ENCODE measurements around the gene QSOX1. TPM values are rescaled to one million over a fixed set of nuclear protein-coding genes. Genes with fewer than 3 reads are reported as not detected.

QSOX1 gene
- total RNA-seq, 1 donor from 2014 or later, result 285 TPM

DNA sequence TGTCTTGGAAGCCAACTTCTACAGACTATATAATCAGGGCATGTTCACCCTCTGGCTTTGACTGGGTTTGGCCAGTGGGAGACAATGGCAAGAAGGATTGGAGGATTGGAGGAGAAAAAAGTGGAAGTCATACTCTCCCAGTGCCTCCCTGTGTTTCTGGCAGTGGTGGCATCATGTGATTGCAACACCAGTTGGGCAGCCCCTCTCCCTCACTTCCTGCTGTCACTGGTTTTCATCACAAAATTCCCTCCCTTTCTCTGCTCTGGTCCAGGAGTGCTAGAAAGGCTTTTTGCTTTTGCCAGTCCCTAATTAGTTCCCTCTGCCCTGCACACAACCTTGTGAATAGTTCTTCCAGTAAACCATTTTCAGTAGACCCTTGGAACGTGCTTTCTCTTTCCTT is 3.7 kb upstream of the QSOX1 start:
- peak; percentile 40 for DNase-seq (ENCODE audit: low spot score)

DNA sequence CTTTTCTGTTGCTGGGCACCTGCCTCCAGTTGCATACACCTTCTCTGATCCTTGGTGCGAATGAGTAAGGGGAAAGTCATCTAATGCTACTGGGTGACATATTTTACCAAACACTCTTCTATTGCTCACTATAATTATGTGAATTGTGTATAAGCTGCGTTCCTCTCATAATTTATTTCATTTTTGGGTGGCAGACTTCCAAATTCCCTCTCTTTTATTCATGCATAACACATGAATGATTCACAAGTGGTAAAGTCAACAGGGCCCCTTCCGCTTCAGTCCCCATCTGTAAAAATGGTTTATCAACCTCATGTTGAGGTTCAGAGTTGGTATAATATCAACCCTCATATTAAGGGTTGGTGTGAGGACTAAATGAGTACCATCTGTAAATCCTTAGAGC is 3.2 kb upstream of the QSOX1 start:
- peak; percentile 33 for DNase-seq (ENCODE audit: low spot score)

DNA sequence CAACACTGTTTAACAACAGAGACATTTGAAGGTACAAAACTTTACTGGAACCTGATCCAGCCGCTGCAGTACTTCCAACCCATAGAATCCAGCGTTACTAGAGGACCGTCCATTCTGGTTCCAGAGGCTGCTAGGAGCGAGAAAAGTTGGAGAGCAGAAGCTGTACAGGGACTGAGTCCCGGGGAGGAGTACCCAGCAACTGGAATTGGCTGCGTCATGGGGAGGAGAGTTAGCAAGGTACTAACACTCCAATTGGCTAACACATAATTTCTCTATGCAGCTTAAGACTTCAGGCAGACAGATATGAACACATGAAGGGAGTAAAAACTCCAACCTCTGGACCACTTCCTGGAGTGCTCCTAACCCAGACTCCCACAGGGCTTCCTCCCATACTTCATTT is 2.1 kb upstream of the QSOX1 start:
- peak; percentile 20 for DNase-seq (ENCODE audit: low spot score)

DNA sequence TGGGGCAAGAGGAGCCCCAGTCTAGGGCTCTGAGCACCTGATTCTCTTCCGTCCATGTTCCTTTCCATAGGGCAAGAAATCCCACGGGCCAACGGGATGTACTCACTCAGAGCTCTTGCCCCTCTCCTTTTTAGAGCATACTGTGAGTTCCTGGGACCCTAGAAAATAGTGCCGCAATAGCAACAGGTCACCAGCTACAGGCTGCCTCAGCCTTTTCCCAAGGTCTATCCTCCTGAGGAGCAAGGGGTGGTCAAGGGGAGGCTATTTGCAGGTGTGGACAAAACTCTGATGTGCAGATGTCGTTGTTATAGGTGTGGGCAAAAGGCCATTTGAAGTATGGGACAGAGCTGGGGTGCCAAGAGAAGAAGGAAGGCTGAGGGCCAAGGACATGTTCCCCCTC is 1.6 kb upstream of the QSOX1 start:
- DNase-seq (ENCODE audit: low spot score), result peak; percentile 33

DNA sequence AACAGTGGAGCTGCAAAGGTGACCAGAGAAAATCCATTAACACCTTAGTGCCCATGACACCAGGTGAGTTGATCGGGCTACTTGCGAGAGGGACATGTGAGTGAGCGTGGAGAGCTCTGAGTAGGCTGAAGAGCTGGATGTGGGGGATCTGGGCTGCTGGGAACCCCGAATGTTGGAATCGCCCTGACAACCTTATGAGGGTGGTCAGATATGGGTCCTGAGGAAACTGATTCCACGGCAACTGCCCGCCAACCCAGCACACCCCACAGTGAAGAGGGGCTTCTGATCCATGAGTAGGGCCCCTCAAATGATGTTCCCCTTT is 705 bp upstream of the QSOX1 start:
- DNase-seq (ENCODE audit: low spot score), result no peak

DNA sequence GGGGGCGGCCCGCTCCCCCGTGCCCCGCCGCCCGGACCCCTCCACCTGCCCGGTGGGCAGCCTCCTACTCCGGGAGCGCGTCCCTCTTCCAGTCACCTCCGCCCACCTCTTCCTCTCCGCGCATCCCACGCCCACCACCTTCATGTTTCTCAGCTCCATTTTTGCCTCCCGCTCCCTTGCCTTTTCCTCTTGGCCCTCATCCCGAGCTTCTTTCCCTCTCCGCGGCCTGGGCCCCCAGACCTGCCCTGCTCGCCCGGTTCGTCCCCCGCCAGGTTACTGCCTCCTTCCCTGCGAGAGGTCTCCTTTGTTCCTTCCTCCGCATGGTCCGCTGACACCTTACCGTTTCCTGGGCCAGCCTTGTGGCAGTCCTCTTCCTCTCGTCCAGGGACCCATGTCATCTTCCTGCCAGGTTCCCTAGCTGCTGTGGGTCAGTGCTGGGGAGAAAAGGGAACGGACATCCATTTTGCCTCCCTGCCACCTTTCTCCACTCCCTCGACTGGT is 563 bp downstream of the QSOX1 start:
- DNase-seq (ENCODE audit: low spot score), result peak; percentile 51

DNA sequence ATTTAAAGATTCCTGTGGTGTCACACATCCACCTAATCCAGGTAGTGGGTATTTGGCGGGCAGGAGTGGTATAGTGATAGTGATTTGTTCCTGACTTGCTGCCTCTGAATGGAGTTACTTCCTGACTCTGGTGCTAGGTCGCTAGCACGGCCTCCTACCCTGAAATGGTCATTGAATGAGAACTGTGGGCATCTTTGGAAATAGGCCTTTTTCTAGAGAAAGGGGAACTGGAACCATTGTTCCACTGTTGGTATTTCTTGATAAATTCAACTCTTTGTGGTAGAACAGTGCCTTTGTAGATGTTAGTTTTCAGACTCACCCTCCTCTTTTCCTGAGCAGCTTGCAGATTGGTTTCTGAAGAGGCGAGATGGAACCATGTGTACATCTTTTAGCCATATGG is 1.5 kb downstream of the QSOX1 start:
- DNase-seq (ENCODE audit: low spot score), result peak; percentile 22

DNA sequence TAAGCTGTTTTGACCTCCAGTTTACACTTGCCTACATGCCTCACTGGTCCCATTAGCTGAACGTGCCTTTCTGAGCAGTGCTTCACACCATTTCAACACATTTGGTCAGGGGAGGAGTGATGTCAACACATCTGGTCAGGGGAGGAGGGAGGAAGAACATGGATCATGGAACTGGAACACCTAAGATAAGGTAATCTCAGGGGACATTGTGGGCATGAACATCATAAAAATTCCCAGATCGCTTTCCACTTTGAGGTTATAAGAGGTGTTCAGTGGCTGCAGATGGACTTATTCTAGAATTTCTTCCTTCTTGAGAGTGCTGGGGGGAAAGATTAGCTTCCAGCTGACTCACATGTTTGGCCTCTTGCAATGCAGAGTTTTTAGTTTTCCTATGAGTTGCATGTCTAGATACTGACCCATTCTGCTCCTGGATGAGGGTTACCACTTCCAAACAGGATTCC is 2.0 kb downstream of the QSOX1 start:
- DNase-seq (ENCODE audit: low spot score), result no peak

DNA sequence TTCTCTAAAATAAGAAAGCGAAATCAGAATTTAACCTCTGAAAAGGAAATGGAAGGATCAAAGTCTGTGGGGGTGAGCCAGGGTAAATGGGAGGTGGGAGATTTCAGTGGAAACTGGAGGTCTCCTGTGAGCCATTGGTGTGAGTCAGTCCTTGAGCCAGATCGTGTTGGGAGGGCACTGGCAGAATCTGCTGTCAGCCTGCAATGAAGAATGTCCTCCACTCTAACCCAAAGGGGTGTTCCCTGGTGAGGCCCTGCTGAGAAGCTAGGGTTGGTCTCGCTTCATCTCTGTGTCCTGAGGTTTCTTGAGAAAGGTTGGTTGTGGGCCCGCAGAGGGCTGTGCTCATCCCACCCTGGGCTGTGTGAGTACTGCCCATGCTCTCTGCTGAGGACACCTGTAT is 2.4 kb downstream of the QSOX1 start:
- DNase-seq (ENCODE audit: low spot score), result no peak

DNA sequence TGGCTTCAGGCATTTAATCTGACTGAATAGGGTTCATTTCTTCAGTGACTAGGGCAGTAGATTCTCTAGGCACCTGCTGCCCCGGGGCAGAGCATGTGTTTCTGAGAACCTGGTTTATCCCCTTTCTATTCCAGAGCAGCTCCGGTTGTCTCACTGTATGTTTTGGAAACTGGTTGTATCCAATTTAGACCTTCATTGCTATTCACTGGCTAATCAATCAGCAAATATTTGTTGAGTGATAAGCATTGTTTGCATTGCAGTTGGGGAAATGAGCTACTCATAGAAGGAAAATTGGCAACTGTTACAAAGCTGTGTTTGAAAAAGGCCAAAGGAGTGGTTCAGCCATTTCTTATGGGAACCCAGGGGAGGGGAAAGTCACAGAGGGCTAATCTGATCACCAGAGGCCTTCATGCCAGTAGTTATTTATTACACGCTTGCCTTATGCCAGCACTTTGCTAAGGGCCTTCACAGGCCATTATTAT is 2.9 kb downstream of the QSOX1 start:
- no peak for DNase-seq (ENCODE audit: low spot score)

DNA sequence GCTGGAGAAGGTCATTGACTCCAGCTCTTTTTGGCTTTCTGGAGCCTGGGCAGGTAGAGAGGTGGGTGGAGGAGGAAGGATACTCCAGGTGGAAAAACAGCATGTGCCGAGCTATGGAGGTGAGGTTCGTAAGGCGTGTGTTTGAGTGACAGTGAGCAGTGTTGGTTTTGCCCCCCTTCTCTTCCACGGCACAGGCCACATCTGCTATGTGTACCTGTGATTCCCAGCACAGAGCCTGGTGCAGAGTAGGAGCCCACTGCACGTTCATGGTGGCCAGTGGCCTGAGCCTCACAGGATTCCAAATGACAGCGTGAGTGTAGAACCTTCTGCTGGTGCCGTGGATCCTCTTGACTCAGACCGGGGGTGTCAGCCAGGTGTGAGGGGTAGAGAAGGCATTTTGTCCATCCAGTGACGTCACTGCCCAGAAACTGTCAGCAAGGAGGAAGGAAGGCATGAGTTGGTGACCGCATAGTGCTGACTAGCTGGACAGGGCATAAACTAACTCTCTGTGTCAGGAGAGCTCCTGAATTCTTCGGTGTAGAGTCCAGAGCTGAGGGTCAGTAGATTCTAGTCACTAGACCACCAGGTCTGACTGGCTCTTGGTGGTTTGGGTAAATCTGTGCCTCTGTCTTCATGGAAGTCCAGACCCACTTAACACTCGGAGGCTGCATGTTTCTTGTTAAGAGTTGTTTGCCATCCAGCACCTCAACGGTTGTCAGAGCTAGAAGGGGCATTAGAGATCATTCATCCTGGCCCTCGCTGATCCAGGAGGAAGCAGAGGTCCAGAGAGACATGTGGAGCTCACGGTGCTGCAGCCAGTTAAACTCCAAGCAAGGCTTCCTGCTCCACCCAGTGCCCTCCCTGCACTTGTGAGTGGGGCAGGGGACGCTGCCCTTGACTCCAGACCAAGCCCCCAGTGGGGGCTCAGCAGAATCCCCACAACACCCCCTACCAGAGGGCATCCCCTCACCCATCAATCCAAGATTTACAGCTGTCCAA is 3.8 kb downstream of the QSOX1 start:
- peak; percentile 43 for DNase-seq (ENCODE audit: low spot score)

DNA sequence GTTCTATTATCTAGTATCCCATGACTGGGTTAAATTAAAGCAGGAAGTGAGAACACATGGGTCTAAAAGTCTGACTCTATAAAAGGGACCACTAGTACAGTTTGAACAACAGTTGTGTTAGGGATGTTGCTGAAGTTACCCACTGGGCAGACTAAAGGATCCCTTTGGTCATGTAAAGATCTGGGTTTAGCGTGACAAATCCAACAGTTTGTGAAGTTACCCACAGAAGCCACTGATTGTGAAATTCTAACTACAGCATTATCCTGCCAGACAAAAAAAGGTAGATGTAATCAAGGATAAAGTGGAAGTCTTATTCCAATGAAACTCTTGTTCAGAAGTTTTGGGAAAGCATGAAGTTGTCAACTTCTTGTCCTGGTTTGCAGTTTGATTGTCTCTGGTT is 5.7 kb downstream of the QSOX1 start:
- DNase-seq (ENCODE audit: low spot score), result no peak

DNA sequence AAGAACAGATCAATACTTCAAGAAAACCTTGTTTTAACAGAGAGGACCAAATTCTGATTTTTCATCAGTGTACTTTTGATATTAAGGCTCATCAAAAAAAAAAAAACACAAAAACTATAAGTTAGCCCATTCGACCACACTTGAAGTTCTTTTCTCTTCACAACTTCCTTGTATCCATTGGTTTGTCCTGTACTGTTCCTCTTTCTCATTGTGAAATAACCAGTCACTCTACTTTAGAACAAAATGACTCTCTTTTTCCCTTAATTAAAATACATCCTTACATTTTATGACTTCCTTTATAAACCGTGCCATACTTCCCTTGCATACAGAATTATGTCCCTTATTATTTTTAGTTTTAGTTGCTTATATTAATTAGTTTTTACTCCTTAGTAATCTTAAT is 8.4 kb downstream of the QSOX1 start:
- no peak for DNase-seq (ENCODE audit: low spot score)

DNA sequence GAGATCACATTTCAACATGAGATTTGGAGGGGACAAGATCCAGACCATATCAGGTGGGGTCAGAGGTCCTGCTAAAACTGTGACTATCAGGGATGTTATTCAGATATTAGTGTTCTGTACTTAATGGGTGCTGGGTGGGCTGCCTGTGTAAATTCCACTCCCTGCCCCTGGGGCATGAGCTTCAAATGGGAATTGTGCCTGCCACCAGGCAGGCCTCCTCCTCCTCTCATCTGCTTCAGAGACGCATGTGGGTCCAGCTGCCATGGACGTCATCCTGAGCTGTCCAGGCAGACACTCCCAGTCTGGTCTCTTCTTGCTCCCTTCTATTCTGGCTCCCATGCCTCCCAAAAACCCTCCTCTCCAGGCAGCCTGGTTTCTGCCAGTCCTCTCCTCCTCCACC is 10.4 kb downstream of the QSOX1 start:
- no peak for DNase-seq (ENCODE audit: low spot score)

DNA sequence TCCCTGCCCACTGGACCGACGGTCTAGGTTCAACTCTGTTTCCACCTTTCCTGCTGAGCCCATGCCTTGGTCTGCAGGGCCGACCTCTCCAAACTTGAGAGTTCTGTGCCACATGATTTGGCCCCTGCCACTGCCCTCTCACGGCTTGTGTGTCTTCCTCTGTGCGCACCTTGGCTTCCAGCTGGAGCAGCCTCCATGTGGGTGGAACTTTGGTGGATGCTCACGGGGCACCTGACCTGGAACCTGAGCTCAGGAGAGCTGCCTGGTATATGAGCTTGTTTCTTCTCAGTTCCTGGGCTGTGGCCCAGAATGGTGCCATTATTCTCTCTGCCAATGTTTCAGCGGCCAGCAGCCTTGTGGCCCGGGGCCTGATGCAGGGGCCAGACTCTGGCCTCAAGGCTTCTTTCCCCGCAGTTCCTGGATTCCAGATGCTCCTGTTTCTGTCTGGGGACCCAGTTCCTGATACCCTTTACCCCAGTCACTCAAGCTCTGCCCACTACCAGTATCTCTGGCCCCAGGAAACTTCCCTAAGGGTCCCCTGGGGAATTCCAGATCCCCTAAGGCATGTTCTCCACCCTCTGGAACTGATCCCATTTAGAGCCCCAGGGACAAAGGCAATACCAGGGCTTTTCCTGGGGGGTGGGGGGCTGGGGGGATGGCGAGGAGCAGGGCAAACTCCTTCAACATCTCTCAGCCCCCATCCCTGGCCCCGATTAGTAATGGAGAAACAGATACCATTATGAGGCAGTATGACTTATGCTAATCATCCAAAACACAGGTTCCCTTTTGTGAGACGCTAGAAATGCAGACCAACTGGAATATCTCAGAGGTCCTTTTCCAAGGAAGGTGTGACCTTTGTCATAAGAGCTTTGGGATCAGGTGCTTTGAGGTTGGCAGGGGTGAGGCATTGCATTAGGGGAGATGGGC is 11.1 kb downstream of the QSOX1 start:
- DNase-seq (ENCODE audit: low spot score), result no peak

DNA sequence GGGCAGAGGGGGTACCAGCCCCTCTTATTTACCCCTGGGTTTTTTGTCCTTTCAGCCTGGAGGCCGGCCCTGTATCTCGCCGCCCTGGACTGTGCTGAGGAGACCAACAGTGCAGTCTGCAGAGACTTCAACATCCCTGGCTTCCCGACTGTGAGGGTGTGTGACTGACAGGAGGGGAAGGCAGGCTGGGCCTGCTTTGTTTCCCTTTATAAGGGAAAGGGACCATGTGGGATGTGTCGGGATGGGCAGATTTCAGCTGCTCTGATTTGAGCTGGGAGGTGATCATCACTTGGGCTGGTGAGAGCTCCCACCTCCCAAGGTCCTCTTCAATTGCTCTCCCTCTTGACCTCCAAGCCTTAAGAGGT is 11.7 kb downstream of the QSOX1 start:
- no peak for DNase-seq (ENCODE audit: low spot score)

DNA sequence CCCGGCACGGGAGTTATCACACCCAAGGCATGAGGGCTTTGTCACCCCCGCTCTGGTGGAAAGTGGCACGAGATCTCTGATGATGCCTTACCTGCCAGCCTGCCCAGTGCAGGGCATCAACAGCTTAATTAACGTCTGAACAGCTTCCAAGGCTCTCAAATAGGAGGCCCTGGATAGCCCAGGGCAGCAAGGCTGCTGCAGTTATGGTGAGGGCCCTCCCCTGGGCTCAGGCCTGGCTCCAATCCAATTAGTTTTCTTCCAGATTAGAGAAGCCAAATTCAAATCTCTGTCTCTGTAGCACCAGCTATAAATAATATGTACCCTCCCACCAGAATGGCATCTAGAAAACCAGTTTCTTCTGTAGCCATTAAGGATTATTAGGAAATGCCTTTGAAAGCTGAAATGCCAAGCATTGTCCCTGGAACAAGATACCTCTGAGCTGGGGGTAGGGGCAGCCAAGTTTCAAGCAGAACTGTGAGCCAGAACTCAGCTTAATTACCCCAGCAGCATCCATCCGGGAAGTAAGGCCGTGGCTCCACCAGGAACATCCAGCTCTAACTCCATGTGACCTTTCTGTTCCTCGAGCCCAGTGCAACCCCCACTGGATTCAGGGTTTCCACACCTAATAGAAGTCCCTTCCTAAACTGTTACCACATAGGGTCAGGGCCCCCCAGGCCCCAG is 12.5 kb downstream of the QSOX1 start:
- DNase-seq (ENCODE audit: low spot score), result no peak

DNA sequence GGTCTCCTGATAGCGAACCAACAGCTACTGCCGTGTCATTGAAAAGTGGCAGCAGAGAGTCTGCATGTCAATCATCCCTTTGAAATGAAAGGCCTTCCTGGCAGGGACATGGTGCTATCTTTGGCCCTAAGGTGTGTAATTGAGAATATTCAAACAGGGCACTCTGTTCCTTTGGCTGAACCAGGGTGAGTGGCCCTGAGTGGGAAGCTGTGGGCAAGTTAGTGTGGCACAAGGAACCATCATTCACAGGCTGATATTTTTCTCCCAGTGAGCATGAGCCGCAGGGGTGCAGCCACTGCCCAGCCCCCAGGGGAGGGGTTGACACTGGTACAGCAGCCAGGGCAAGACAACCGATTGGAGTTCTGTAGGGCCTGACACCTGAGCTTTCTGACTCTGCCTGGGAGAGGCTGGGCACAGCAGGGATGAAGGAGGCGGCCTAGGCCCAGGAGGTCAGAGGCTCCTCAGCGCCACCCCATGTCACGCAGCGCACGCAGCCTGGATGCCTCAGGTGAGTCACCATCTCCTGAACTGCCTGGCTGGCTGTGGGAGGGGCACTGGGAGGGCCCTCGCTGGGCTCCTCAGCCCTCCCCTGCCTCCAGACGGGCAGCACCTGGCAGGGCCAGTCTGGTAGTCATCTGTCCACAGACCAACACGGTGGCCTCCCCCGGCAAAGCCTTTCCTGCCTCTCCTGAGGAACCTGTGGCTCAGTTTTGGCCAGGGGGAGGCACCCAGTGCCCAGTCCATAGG is 13.2 kb downstream of the QSOX1 start:
- DNase-seq (ENCODE audit: low spot score), result peak; percentile 88

DNA sequence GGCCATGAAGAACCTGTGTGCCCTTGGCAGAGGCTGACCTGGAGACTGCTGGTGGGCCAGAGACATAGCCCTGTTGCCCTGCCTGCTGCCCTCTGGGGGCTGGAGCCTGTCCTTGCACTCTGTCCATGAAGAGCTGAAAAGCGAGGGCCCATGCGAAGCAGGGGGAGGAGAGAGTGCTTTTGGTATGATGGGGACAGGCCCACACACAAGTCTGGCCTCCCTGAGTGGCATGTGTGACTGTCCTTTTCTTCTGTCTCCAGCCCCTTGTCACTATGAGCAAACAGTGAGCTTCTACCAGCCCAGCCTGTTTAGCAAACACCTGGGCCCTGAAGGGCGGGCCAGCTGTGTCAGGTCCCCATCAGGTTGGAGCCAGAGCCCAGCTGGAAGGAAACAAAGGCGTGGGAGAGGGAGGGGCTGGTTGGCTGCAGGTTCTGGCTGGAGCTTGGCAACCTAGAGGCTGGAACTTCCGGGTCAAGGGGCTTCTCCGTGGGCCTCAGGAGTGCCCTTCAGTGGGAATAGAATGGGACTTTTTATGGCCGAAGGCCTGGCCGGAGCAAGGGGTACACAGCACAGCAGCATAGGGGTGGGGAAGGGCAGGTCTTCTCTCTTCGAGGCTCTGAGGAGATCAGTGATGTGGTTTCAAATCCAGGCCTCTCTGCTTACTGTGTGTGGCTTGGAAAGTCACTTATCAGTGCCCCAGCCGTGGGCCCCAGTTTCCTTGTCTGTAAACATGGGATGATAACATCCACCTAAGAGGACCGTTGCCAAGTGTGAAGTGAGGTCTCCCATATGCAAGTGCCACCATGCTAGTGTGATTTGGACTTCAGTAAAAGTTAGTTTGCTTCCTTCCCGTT is 14.3 kb downstream of the QSOX1 start:
- DNase-seq (ENCODE audit: low spot score), result peak; percentile 81

DNA sequence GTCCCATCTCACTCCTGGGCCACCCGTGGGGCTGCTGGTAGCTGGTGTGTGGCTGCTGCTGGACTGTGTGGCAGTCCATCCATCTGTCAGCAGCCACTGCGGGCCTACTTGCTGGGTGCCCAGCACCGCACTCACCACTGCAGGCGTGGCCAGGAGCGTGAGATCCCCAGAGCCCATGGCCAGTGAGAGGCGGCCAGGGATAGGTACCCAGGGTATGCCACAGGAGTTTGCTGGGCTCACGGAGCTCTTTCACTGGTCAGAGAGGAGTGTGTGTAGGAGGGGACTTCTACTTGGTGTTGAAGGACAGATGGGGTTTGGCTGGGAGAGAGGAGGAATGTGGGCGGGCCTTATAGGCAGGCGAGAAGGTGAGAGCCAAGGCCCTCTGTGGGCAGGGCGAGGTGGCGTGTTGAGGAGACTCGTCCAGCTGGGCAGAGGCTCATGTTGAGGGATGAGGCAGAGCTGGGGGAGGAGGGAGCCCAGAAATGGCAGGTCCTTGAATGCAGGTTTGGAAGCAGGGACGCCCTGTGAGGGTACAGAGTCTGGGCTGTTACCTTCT is 15.0 kb downstream of the QSOX1 start:
- DNase-seq (ENCODE audit: low spot score), result no peak
